ENCODE measurements around the gene ASGR2.

DNA sequence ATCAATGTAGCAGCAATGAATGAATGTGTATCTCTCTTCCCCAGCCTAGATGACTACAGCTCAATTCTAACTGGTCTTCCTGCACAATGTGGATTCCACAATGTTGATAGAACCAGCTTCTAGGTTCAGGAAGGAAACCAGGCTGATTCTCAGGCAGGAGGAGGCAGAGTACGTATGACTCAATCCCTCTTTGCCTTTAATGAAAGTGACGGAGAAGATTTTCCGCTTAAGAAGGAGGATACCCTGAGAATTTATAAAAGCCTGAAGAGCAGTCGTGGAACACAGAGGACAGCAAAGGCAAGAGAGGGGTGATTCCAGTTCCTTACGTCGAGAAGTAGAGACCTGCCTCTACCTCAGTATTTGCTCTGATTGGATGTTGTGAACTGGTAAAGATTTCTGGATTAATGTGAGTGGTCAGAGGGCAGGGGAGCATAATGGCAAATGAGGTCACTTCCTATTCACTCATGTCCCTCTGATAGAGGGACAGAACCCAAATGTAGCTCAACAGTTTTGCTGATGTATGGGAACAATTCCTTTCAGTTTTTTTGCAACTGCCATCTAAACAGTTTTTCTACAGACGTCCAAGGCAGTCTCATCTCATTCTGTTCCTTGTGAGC lies 55.7 kb downstream of the ASGR2 start:
- TF ChIP-seq, protein P1, sequence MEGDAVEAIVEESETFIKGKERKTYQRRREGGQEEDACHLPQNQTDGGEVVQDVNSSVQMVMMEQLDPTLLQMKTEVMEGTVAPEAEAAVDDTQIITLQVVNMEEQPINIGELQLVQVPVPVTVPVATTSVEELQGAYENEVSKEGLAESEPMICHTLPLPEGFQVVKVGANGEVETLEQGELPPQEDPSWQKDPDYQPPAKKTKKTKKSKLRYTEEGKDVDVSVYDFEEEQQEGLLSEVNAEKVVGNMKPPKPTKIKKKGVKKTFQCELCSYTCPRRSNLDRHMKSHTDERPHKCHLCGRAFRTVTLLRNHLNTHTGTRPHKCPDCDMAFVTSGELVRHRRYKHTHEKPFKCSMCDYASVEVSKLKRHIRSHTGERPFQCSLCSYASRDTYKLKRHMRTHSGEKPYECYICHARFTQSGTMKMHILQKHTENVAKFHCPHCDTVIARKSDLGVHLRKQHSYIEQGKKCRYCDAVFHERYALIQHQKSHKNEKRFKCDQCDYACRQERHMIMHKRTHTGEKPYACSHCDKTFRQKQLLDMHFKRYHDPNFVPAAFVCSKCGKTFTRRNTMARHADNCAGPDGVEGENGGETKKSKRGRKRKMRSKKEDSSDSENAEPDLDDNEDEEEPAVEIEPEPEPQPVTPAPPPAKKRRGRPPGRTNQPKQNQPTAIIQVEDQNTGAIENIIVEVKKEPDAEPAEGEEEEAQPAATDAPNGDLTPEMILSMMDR (IDR thresholded peaks at IDR 0.05), result no peak
- TF ChIP-seq POLR2A (IDR thresholded peaks at IDR 0.05), result no peak
